GM18909 (cell line): Measurements from ENCODE around the gene CAST.
"Not testable (repeated sequence)": the region's sequence is repeated elsewhere in the genome, so short reads cannot be mapped to it uniquely, and the experiment has no call there.

Experiments used
- ATAC-seq: cut with Tn5 transposase; IDR thresholded peaks from one replicate; pipeline ENCODE4 v1.9.1; 2021; ENCODE audit warnings: mild to moderate bottlenecking; ENCODE audit not compliant: unreplicated experiment, poor library complexity

CAST gene

GRCh38 chr5:96743065-96743768 is 81.0 kb downstream of the CAST start:
- ATAC-seq: no peak

- ATAC-seq: no peak
Observed at GRCh38 chr5:96743805-96744204, 81.6 kb downstream of the CAST start.

- ATAC-seq: not testable (repeated sequence)
Observed at GRCh38 chr5:96744218-96744617, 82.0 kb downstream of the CAST start.

GRCh38 chr5:96745025-96745424 is 82.8 kb downstream of the CAST start:
- ATAC-seq: no peak

GRCh38 chr5:96745844-96746531 is 83.8 kb downstream of the CAST start:
- ATAC-seq: no peak

GRCh38 chr5:96747720-96748119 is 85.5 kb downstream of the CAST start:
- no peak for ATAC-seq

- ATAC-seq: no peak
Observed at GRCh38 chr5:96750110-96750822, 88.1 kb downstream of the CAST start.

GRCh38 chr5:96751203-96752169 is 89.3 kb downstream of the CAST start:
- ATAC-seq: no peak

- ATAC-seq: no peak
Observed at GRCh38 chr5:96752341-96753016, 90.3 kb downstream of the CAST start.

- no peak for ATAC-seq
Observed at GRCh38 chr5:96753017-96753397, 90.8 kb downstream of the CAST start.

- no peak for ATAC-seq
Observed at GRCh38 chr5:96753848-96754247, 91.7 kb downstream of the CAST start.

- peak; percentile 47 for ATAC-seq
Observed at GRCh38 chr5:96755851-96756250, 93.7 kb downstream of the CAST start.

- no peak for ATAC-seq
Observed at GRCh38 chr5:96756985-96757384, 94.8 kb downstream of the CAST start.

- no peak for ATAC-seq
Observed at GRCh38 chr5:96758621-96759020, 96.4 kb downstream of the CAST start.

GRCh38 chr5:96761618-96762017 is 99.4 kb downstream of the CAST start:
- no peak for ATAC-seq

- no peak for ATAC-seq
Observed at GRCh38 chr5:96763026-96763425, 100.8 kb downstream of the CAST start.

- ATAC-seq: no peak
Observed at GRCh38 chr5:96765043-96765442, 102.9 kb downstream of the CAST start.

- ATAC-seq: no peak
Observed at GRCh38 chr5:96768708-96769251, 106.6 kb downstream of the CAST start.

GRCh38 chr5:96771395-96771794 is 109.2 kb downstream of the CAST start:
- no peak for ATAC-seq
